ENCODE results near the gene RBM38. TPM values are rescaled to one million over a fixed set of nuclear protein-coding genes. Genes with fewer than 3 reads are reported as not detected.

RBM38 gene
- total and polyA plus RNA-seq, 10 of the 15 experiments (the other 5 are each of a cell fraction or from before 2014, with no cell fraction given): 0.32 to 118 (median 25.2) TPM

DNA sequence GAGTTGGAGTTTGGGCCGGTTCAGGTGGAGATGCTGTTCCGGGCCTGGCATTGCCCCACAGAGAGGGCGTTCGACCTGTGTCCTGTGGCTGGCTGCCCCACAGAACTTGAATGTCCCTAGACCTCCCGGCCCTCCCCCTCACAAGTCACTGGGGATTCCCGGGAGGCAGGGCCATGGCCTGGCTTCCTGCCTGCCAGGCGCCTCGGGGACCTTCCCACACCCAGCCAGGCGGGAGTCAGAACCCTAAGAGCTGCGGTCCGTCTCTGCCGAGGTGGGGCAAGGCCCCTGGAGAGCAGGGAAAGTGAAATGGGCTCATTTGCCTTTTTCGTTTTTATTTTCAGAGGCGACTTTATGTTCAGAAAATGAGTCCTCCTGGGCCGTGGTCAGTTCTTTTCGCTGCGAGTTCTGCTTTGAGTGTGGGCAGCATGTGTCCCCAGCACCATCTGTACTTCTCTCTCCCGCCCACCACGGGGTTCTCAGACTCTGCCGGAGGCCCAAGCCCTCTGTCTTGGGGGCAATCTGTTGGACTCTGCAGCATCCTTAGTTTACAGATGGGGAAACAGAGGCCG lies 8.5 kb downstream of the RBM38 start (continued):
- TF ChIP-seq, protein P1, sequence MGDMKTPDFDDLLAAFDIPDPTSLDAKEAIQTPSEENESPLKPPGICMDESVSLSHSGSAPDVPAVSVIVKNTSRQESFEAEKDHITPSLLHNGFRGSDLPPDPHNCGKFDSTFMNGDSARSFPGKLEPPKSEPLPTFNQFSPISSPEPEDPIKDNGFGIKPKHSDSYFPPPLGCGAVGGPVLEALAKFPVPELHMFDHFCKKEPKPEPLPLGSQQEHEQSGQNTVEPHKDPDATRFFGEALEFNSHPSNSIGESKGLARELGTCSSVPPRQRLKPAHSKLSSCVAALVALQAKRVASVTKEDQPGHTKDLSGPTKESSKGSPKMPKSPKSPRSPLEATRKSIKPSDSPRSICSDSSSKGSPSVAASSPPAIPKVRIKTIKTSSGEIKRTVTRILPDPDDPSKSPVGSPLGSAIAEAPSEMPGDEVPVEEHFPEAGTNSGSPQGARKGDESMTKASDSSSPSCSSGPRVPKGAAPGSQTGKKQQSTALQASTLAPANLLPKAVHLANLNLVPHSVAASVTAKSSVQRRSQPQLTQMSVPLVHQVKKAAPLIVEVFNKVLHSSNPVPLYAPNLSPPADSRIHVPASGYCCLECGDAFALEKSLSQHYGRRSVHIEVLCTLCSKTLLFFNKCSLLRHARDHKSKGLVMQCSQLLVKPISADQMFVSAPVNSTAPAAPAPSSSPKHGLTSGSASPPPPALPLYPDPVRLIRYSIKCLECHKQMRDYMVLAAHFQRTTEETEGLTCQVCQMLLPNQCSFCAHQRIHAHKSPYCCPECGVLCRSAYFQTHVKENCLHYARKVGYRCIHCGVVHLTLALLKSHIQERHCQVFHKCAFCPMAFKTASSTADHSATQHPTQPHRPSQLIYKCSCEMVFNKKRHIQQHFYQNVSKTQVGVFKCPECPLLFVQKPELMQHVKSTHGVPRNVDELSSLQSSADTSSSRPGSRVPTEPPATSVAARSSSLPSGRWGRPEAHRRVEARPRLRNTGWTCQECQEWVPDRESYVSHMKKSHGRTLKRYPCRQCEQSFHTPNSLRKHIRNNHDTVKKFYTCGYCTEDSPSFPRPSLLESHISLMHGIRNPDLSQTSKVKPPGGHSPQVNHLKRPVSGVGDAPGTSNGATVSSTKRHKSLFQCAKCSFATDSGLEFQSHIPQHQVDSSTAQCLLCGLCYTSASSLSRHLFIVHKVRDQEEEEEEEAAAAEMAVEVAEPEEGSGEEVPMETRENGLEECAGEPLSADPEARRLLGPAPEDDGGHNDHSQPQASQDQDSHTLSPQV (IDR thresholded peaks at IDR 0.05): no peak
- TF ChIP-seq NFIC (IDR thresholded peaks at IDR 0.05; ENCODE audit: low read depth, low read length) (no peak), EZH2 (IDR thresholded peaks at IDR 0.05; ENCODE audit: borderline replicate concordance, control insufficient read depth, low read depth, low read length) (no peak), SUPT20H (IDR thresholded peaks at IDR 0.05; ENCODE audit: borderline replicate concordance, control insufficient read depth, low read depth, low read length) (no peak), RB1 (IDR thresholded peaks at IDR 0.05; ENCODE audit: borderline replicate concordance) (no peak), ZNF384 (IDR thresholded peaks at IDR 0.05; ENCODE audit: borderline replicate concordance, low read depth, low read length) (0 out of 2 replicates have a peak, but pooled peaks have one; percentile 13), KDM1A (IDR thresholded peaks at IDR 0.05; ENCODE audit: borderline replicate concordance) (no peak), TCF7 (IDR thresholded peaks at IDR 0.05; ENCODE audit: borderline replicate concordance) (no peak), JUNB (IDR thresholded peaks at IDR 0.05) (peak; percentile 51), TCF12 (IDR thresholded peaks at IDR 0.05; ENCODE audit: low read depth, low read length) (peak; percentile 44; the same call in 1 of the 2 replicates), BACH1 (IDR thresholded peaks at IDR 0.05; ENCODE audit: borderline replicate concordance) (0 out of 2 replicates have a peak, but pooled peaks have one; percentile 78), ZNF274 (IDR thresholded peaks at IDR 0.05; ENCODE audit: insufficient read depth, insufficient read length) (no peak), HDAC6 (IDR thresholded peaks at IDR 0.05; ENCODE audit: unreplicated experiment) (no peak), POLR2A (IDR thresholded peaks at IDR 0.05; ENCODE audit: low read depth, low read length) (no peak; the same call in none of the 2 replicates), NR2C1 (IDR thresholded peaks at IDR 0.05) (no peak), ZNF217 (IDR thresholded peaks at IDR 0.05) (no peak), HDAC2 (IDR thresholded peaks at IDR 0.05) (no peak), HCFC1 (IDR thresholded peaks at IDR 0.05; ENCODE audit: low read length) (no peak)
- TF ChIP-seq, protein P2, sequence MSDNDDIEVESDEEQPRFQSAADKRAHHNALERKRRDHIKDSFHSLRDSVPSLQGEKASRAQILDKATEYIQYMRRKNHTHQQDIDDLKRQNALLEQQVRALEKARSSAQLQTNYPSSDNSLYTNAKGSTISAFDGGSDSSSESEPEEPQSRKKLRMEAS (IDR thresholded peaks at IDR 0.05; ENCODE audit: low read depth, low read length): no peak
- TF ChIP-seq, protein P3, sequence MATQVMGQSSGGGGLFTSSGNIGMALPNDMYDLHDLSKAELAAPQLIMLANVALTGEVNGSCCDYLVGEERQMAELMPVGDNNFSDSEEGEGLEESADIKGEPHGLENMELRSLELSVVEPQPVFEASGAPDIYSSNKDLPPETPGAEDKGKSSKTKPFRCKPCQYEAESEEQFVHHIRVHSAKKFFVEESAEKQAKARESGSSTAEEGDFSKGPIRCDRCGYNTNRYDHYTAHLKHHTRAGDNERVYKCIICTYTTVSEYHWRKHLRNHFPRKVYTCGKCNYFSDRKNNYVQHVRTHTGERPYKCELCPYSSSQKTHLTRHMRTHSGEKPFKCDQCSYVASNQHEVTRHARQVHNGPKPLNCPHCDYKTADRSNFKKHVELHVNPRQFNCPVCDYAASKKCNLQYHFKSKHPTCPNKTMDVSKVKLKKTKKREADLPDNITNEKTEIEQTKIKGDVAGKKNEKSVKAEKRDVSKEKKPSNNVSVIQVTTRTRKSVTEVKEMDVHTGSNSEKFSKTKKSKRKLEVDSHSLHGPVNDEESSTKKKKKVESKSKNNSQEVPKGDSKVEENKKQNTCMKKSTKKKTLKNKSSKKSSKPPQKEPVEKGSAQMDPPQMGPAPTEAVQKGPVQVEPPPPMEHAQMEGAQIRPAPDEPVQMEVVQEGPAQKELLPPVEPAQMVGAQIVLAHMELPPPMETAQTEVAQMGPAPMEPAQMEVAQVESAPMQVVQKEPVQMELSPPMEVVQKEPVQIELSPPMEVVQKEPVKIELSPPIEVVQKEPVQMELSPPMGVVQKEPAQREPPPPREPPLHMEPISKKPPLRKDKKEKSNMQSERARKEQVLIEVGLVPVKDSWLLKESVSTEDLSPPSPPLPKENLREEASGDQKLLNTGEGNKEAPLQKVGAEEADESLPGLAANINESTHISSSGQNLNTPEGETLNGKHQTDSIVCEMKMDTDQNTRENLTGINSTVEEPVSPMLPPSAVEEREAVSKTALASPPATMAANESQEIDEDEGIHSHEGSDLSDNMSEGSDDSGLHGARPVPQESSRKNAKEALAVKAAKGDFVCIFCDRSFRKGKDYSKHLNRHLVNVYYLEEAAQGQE (IDR thresholded peaks at IDR 0.05; ENCODE audit: low read depth, low read length): no peak
- TF ChIP-seq, protein P4, sequence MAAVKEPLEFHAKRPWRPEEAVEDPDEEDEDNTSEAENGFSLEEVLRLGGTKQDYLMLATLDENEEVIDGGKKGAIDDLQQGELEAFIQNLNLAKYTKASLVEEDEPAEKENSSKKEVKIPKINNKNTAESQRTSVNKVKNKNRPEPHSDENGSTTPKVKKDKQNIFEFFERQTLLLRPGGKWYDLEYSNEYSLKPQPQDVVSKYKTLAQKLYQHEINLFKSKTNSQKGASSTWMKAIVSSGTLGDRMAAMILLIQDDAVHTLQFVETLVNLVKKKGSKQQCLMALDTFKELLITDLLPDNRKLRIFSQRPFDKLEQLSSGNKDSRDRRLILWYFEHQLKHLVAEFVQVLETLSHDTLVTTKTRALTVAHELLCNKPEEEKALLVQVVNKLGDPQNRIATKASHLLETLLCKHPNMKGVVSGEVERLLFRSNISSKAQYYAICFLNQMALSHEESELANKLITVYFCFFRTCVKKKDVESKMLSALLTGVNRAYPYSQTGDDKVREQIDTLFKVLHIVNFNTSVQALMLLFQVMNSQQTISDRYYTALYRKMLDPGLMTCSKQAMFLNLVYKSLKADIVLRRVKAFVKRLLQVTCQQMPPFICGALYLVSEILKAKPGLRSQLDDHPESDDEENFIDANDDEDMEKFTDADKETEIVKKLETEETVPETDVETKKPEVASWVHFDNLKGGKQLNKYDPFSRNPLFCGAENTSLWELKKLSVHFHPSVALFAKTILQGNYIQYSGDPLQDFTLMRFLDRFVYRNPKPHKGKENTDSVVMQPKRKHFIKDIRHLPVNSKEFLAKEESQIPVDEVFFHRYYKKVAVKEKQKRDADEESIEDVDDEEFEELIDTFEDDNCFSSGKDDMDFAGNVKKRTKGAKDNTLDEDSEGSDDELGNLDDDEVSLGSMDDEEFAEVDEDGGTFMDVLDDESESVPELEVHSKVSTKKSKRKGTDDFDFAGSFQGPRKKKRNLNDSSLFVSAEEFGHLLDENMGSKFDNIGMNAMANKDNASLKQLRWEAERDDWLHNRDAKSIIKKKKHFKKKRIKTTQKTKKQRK (IDR thresholded peaks at IDR 0.05; ENCODE audit: low read depth, low read length): no peak

Data from GM12878 (cell line).